H1 (cell line): ENCODE measurements around the gene CRISPLD2. TPM values are rescaled to one million over a fixed set of nuclear protein-coding genes. Genes with fewer than 3 reads are reported as not detected.

Source experiments
- EZH2 ChIP-seq: fragments of 200-600 bp; sonication (generic); IDR thresholded peaks from 2 replicates; pipeline ENCODE4 v1.7.1; 2012; ENCODE audit warnings: low read depth, mild to moderate bottlenecking, moderate library complexity, low read length, inconsistent platforms; ENCODE audit not compliant: severe bottlenecking
- polyA plus RNA-seq, 7 experiments: library from polyadenylated mRNA; depleted of rRNA in 3 of 7; stranded (reverse) in 5 of 7; unstranded in 2 of 7; fragments of >200 nt in 5 of 7; fragments of 200-250 nt in 2 of 7; gene quantifications; 1 replicate in 5 of 7; 2 replicates in 1 of 7; 4 replicates in 1 of 7; pipeline versions ENCODE4 v1.2.1 to v1.2.3, GENCODE V29; 2011 to 2013; ENCODE audit warnings: missing spikeins in 2 of 7, mixed read lengths in 2 of 7
- total RNA-seq: library from RNA; stranded (reverse); fragmentation: NEBNext Ultra II Directional; extraction: Animal tissue kit (Norgen Biotek cat#: 25700); gene quantifications from 2 replicates; pipeline ENCODE4 v1.2.1, GENCODE V29; 2021
- TF ChIP-seq, protein P1 (sequence below), 3 experiments: IDR thresholded peaks; 1 replicate in 2 of 3; 2 replicates in 1 of 3; pipeline versions ENCODE4 v1.5.1 to v1.6.1; 2011; ENCODE audit warnings: low read length in 3 of 3, mild to moderate bottlenecking in 3 of 3, inconsistent platforms in 2 of 3, low read depth in 1 of 3, moderate library complexity in 1 of 3; ENCODE audit not compliant: insufficient read depth in 1 of 3; ENCODE audit errors: control extremely low read depth in 1 of 3

Gene CRISPLD2
- total and polyA plus RNA-seq, 2 of the 8 experiments (the other 6 are each of a cell fraction or from before 2014, with no cell fraction given) = 2.7 to 5.1 TPM

GRCh38 chr16:84842516-84843148 lies 22.8 kb downstream of the CRISPLD2 start (continued):
- TF ChIP-seq, protein P1, sequence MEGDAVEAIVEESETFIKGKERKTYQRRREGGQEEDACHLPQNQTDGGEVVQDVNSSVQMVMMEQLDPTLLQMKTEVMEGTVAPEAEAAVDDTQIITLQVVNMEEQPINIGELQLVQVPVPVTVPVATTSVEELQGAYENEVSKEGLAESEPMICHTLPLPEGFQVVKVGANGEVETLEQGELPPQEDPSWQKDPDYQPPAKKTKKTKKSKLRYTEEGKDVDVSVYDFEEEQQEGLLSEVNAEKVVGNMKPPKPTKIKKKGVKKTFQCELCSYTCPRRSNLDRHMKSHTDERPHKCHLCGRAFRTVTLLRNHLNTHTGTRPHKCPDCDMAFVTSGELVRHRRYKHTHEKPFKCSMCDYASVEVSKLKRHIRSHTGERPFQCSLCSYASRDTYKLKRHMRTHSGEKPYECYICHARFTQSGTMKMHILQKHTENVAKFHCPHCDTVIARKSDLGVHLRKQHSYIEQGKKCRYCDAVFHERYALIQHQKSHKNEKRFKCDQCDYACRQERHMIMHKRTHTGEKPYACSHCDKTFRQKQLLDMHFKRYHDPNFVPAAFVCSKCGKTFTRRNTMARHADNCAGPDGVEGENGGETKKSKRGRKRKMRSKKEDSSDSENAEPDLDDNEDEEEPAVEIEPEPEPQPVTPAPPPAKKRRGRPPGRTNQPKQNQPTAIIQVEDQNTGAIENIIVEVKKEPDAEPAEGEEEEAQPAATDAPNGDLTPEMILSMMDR (IDR thresholded peaks at IDR 0.05; ENCODE audit: control extremely low read depth in 1 of 3, insufficient read depth in 1 of 3, low read depth in 1 of 3, low read length in 3 of 3) = no peak
- TF ChIP-seq EZH2 = no peak
